C1 segment of cervical spinal cord (tissue), 14 donors: ENCODE data around the gene NCAPG2.
"Not testable (repeated sequence)": the region's sequence is repeated elsewhere in the genome, so short reads cannot be mapped to it uniquely, and the experiment has no call there.

Source experiments
- DNase-seq, 14 donors: peaks; one replicate each; lab custom pipeline; 2025; lab: John Stamatoyannopoulos, UW

Gene NCAPG2

DNA sequence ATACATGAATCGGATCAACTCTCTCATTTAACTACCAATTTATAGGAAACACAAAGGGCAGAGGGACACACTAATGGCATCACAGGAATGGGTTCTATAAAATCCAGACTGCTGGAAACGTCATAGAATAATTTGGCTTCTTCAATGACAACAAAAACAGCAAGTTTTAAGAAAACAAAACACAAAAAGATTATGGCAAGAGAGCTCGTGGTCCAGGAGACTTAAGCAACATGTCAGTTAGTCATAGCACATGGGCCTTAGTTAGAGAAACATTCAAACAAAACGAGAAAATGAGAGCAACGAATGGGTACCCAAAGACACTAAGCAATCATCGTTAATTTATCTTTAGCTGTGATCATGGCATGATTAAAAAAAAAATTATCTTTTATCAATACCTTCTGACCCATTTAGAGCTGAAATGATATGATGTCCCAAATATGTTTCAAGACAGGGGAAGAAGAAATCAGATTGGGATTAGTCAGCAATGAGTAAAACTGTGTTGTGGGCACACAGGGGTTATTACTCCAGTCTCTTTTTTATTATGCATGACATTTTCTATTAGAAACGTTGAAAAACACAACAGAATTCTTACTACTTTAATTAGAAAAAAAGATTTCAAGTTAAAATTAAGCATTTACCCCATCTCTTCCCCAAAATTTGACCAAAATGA is 28.3 kb downstream of the NCAPG2 start:
- no peak for DNase-seq

GRCh38 chr7:158672975-158673374 is 31.6 kb downstream of the NCAPG2 start:
- DNase-seq: no peak

GRCh38 chr7:158668086-158668485 is 36.5 kb downstream of the NCAPG2 start:
- DNase-seq: not testable (repeated sequence)

DNA sequence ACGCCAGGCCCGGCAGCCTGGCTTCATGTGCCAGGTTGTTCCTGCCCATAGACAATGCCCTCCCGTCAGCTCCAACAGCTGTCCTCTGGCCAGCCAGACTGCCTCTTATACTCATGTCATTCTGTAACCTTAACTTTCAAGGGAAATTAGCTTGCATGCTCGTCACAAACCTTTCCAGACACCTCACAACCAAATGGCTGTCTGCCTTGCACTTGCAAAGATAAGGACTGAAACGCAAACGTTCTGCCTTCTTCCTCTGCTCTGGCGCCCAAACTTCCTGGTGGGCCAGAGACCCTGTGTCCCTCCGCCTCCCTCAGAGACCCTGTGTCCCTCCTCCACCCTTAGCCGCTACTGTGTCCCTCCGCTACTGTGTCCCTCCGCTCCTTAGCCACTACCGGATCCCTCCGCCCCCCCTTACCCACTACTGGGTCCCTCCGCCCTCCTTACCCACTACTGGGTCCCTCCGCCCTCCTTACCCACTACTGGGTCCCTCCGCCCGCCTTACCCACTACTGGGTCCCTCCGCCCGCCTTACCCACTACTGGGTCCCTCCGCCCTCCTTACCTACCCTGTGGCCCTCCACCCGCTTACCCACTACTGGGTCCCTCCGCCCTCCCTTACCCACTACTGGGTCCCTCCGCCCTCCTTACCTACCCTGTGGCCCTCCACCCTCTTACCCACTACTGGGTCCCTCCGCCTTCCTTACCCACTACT is 37.5 kb downstream of the NCAPG2 start:
- not testable (repeated sequence) for DNase-seq

DNA sequence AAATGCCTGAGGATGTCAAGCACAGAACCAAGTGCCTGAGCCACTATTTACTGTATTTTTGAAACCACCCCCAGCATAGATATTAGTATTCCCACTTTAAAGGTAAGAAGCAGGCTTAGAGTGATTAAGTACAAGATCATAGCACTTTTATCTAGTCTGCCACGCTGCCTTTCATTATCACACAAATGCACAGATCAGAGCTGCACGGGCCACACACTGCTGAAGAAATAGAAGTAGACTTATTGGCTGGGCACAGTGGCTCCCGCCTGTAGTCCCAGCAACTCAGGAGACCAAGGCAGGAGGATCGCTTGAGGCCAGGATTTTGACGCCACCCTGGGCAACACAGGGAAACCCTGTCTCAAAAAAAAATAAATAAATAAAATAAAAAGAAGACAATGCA is 38.2 kb downstream of the NCAPG2 start:
- no peak for DNase-seq

GRCh38 chr7:158664406-158664805 is 40.2 kb downstream of the NCAPG2 start:
- DNase-seq: no peak

DNA sequence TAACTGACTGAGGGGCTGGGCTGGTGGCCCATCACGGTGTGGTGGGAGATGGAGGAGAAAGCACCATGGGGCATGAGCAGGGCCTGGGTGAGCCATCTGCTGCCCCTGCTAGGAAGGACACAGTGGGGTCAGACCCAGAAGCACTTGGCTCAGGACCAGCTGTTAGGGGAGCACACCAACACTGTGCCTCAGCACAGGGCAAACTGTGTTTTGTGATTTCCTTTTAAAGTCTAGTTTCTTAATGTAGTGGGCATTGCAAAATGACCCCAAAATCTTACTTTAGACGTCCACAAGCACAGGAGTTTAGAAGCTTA is 41.2 kb downstream of the NCAPG2 start:
- no peak for DNase-seq

DNA sequence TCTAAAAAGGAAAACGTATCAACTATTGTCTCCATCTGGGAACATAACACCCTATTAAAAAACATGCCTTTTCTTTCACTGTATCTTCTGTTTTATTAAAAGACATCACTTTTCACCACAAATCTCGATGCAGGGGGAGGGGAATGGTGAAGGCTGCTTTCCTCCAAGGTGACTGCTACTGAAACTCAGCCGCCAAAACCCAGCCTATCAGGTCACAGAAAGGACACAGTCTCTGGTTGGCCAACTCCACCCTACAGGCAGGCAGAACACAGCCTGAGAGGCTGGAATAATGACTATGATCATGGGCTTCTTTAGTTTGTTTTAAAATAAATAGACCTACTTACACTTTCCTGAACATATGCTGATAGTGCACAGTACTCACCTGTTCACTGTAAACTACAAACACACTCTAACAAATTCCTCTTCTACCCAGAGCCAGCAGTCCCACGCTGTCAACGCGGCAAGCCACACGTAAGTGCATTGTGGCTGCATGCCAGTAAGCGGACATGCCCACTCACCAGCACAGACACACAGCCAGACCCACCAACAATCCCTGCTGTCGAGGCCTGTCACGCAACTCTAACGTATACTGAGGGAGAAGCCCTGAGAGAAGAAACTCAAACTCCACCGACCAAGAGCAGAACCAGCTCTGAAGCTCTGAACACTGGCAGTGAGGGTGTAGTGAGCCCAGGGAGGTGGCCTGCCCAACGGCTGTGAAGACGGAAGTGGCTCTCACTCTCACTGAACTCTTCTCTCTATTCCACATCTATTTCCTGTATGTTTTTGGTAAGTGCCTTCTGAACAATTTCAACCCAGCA is 41.8 kb downstream of the NCAPG2 start:
- no peak for DNase-seq

DNA sequence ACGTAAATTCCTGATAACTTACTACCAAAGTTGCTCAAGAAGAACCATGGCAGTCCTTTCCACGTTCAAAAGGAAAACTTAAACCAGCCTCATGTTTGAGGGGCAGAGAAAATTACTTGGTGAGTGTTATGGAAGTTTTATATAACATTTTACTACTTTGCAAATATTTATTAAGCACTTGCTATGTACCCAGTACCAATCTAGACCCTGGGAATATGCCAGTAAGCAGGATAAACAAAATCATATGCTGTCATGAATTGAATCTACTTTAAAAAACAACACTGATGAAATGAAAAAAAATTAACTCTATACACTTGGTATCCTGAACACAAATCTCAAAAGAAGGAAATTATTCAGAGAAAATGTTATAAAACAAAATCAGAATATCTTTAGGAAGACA is 46.1 kb downstream of the NCAPG2 start:
- no peak for DNase-seq

DNA sequence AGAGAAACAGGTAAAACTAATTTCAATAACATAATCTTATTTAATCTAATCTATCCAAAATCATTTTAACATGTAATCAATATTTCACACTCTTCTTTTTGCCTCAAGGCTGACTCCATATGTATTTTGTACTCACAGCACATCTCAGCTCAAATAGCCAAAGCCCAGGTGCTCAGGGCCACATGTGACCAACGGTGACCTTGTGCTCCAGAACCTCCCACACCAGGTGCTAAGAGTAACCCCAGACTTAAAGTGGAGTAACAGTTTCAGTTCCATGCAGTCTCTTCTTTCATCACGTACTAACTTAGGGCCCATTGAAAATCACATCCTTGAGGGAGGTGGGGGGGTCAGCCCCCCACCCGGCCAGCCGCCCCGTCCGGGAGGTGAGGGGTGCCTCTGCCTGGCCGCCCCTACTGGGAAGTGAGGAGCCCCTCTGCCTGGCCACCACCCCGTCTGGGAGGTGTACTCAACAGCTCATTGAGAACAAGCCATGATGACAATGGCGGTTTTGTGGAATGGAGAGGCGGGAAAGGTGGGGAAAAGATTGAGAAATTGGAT is 47.3 kb downstream of the NCAPG2 start:
- DNase-seq: no peak

DNA sequence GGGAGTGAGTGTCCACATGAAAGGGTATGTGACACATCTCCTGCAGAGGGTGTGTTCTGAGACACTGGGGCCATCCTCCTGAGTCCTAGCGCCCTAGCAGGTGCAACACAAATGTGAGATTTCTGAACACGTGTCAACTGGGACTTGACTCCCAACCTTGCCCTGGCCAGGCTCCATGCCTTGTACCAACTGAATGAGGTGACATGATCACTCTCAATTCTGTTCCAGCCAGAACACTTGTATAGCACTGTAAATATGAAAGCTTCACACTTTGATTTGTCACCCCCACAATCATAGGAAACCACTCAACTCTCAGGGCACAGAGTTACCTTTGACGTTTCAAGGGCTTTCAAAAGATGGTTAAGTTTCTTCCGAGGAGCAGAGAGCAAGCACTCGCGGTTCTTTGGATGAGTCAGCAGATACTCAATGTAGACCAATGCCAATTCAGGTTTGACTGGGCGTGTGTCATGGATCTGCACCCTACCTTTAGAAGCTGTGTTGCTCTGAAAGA is 48.6 kb downstream of the NCAPG2 start:
- no peak for DNase-seq

DNA sequence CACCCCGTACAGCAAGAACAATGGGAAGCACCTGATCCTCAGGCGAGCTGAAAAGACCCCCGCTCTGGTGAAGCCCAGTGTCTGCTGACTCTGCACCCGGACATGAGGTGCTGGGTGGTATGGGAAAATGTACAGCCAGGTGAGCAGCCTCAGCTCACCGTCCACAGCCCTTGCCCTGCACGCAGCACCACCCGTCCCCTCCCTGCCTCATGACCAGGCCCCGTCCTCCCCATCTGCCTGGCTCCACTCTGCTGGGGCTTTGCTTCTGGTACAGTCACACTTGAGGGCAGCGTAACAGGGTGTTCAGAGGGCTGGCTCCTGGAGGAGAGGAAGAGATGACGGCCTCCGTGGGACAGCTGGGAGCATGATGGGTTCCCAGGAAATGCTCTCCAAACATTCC is 49.1 kb downstream of the NCAPG2 start:
- no peak for DNase-seq

DNA sequence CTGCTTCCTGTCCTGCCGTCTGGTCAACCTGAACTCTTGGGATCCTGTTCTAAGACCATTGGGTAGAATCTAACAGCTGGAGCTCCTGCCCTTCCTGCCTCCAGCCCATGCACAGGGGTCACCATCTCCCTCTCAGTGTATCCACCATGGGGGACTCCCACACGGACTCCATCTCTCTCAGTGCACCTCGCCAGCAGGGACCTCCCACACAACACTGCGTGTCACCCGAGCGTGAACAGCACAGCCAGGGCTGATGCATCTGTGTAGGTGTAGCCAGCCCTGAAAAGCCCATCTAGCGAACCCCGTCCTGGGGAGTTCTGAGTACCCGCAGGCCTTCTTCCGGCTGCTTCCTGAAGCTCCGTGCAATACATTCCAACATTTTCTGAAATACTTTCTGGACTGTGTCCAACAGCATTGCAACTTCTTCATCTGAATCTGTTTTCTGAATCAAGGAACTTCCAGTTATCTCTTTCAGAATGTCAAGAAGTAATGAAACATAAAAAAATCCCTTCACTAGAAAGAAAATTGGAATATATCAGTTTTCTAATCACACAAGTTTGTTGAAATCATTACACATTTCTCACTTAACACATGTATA is 52.5 kb downstream of the NCAPG2 start:
- no peak for DNase-seq

DNA sequence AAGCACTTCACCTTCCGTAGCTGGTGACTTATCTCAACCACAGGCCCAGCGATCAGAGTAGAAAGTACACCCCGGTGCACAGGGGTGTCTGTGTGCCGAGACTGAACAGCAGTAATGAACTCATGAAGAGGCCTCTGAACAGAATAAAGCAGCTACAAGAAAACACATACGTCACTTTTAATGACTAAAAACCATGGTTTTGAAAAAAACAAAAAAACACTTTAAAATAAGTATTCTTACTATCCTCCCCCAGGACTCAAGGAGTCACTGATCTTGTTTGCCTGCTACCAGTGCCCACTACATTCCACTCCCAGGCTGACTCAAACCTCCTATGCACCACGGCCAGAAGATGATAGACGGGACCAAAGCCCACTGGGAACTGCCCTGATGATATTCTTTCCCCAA is 53.8 kb downstream of the NCAPG2 start:
- DNase-seq: no peak

GRCh38 chr7:158649279-158649678 is 55.3 kb downstream of the NCAPG2 start:
- DNase-seq: no peak

DNA sequence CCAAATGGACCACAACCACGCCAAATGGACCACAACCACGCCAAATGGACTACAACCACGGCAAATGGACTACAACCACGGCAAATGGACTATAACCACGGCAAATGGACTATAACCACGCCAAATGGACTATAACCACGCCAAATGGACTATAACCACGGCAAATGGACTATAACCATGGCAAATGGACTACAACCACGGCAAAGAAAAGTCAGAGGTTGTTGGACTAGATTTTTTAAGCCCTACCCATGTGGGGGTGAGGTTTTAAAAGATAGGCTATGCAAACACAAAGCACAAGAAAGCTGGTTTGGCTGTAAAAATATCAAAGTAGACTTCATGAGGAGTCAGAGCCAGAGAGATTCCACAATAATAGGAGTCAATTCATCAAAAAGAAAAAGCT is 55.8 kb downstream of the NCAPG2 start:
- no peak for DNase-seq

DNA sequence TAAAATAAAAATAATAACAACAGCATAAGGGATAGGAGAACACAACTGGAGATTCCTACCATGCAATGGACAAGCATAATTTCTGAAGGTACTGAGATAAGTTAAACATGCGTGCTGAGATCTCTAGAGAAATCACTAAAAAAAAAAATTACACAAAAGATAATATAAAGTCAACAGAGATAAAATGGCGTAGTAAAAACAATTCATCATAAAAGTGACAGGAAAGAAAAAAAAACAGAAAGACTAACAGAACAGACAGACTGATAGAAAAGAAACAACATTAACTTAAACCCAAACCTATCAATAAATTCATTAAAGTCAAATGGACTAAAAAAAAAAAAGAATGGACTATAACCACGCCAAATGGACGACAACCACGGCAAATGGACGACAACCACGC is 56.4 kb downstream of the NCAPG2 start:
- no peak for DNase-seq

DNA sequence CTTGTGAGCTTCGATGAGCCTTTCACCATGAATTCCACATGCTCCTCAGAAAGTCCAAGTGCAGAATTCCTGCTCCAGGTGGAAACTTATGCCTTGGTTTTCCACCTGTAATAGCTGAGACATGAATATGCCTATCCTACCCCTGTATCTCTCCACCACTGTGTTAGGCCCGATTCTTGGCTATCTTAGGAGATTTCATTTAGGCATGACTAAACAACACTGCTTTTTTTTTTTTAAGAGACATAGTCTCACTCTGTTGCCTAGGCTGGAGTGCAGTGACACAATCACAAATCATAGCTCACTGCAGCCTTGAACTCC is 57.2 kb downstream of the NCAPG2 start:
- no peak for DNase-seq

- DNase-seq: no peak
Measured at GRCh38 chr7:158646766-158647474, 57.7 kb downstream of the NCAPG2 start.

DNA sequence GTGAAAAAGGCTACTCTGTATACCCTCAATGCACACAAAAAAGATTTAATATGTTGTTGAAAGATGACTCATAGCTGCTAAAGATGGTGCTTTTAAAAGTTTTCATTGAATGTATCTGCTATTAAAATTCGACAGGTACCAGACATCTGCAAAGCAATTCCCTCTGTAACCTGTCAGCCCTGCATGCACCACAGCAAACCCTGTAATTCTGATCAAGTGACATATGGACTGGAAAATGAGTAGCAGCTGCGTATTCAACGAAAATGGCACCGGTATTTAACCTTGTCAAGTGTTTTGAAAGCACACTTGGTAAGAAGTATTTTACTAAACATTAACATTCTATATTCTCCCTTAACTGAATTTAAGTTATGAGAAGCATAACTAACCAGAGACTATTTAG is 58.8 kb downstream of the NCAPG2 start:
- no peak for DNase-seq

- no peak for DNase-seq
Measured at GRCh38 chr7:158642149-158642548, 62.5 kb downstream of the NCAPG2 start.
